Germinal center (tissue), 1 donor: Measurements from ENCODE around the gene EXOC4.
A peak's percentile ranks its signal among the peaks of the same experiment; 100 is the strongest.

ENCODE experiments used
- DNase-seq: peaks from one replicate; pipeline ENCODE4 v3.0.0; 2012; ENCODE audit warnings: mixed read lengths, low spot score

Gene EXOC4

GRCh38 chr7:133829336-133829897 is 576.5 kb downstream of the EXOC4 start:
- no peak for DNase-seq

- no peak for DNase-seq
These were observed 577.2 kb downstream of the EXOC4 start for GRCh38 chr7:133830081-133830480.

GRCh38 chr7:133836666-133837065 is 583.8 kb downstream of the EXOC4 start:
- DNase-seq: no peak

GRCh38 chr7:133837224-133837623 is 584.3 kb downstream of the EXOC4 start:
- DNase-seq: no peak

GRCh38 chr7:133839121-133839520 is 586.2 kb downstream of the EXOC4 start:
- no peak for DNase-seq

GRCh38 chr7:133843341-133843740 is 590.5 kb downstream of the EXOC4 start:
- no peak for DNase-seq

- no peak for DNase-seq
These were observed 592.1 kb downstream of the EXOC4 start for GRCh38 chr7:133845005-133845404.

GRCh38 chr7:133846203-133846945 is 593.5 kb downstream of the EXOC4 start:
- no peak for DNase-seq

- DNase-seq: no peak
These were observed 597.8 kb downstream of the EXOC4 start for GRCh38 chr7:133850497-133851280.

GRCh38 chr7:133851411-133851810 is 598.5 kb downstream of the EXOC4 start:
- DNase-seq: no peak

- peak; percentile 44 for DNase-seq
These were observed 600.9 kb downstream of the EXOC4 start for GRCh38 chr7:133853706-133854276.

GRCh38 chr7:133854739-133855138 is 601.9 kb downstream of the EXOC4 start:
- DNase-seq: peak; percentile 13

GRCh38 chr7:133857376-133858119 is 604.7 kb downstream of the EXOC4 start:
- no peak for DNase-seq

- no peak for DNase-seq
These were observed 605.4 kb downstream of the EXOC4 start for GRCh38 chr7:133858311-133858710.

GRCh38 chr7:133859231-133859630 is 606.4 kb downstream of the EXOC4 start:
- DNase-seq: no peak

- DNase-seq: no peak
These were observed 607.1 kb downstream of the EXOC4 start for GRCh38 chr7:133859871-133860450.

- DNase-seq: no peak
These were observed 607.9 kb downstream of the EXOC4 start for GRCh38 chr7:133860628-133861335.

- DNase-seq: no peak
These were observed 609.0 kb downstream of the EXOC4 start for GRCh38 chr7:133861876-133862275.

GRCh38 chr7:133863362-133864061 is 610.6 kb downstream of the EXOC4 start:
- no peak for DNase-seq

- no peak for DNase-seq
These were observed 616.7 kb downstream of the EXOC4 start for GRCh38 chr7:133869556-133869955.
